ENCODE data around the gene TMEM186.

- TF ChIP-seq POLR2A (IDR thresholded peaks at IDR 0.05) = no peak
- TF ChIP-seq, protein P1, sequence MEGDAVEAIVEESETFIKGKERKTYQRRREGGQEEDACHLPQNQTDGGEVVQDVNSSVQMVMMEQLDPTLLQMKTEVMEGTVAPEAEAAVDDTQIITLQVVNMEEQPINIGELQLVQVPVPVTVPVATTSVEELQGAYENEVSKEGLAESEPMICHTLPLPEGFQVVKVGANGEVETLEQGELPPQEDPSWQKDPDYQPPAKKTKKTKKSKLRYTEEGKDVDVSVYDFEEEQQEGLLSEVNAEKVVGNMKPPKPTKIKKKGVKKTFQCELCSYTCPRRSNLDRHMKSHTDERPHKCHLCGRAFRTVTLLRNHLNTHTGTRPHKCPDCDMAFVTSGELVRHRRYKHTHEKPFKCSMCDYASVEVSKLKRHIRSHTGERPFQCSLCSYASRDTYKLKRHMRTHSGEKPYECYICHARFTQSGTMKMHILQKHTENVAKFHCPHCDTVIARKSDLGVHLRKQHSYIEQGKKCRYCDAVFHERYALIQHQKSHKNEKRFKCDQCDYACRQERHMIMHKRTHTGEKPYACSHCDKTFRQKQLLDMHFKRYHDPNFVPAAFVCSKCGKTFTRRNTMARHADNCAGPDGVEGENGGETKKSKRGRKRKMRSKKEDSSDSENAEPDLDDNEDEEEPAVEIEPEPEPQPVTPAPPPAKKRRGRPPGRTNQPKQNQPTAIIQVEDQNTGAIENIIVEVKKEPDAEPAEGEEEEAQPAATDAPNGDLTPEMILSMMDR (IDR thresholded peaks at IDR 0.05) = no peak
Measured at GRCh38 chr16:8763083-8763482, 34.4 kb downstream of the TMEM186 start.
